ENCODE measurements around the gene IGIP.

The IGIP gene

GRCh38 chr5:140162275-140162674 is 36.5 kb downstream of the IGIP start:
- FAIRE-seq, result no peak
- DNase-seq (ENCODE audit: insufficient read length, low spot score), result no peak

GRCh38 chr5:140162781-140163180 is 37.0 kb downstream of the IGIP start:
- DNase-seq (ENCODE audit: insufficient read length, low spot score) (no peak), FAIRE-seq (no peak)

GRCh38 chr5:140165101-140165922 is 39.6 kb downstream of the IGIP start:
- DNase-seq (ENCODE audit: insufficient read length, low spot score) (no peak), FAIRE-seq (no peak)

- DNase-seq (ENCODE audit: insufficient read length, low spot score) (no peak), FAIRE-seq (no peak)
These were observed 40.2 kb downstream of the IGIP start for GRCh38 chr5:140165923-140166270.

GRCh38 chr5:140166911-140167310 is 41.2 kb downstream of the IGIP start:
- DNase-seq (ENCODE audit: insufficient read length, low spot score) (no peak), FAIRE-seq (no peak)

GRCh38 chr5:140168371-140168770 is 42.6 kb downstream of the IGIP start:
- DNase-seq (ENCODE audit: insufficient read length, low spot score), result no peak

GRCh38 chr5:140169410-140169809 is 43.7 kb downstream of the IGIP start:
- DNase-seq (ENCODE audit: insufficient read length, low spot score), result peak; percentile 21

More at GRCh38 chr5:140168371-140168770, 42.6 kb downstream of the IGIP start:
- no peak for FAIRE-seq

GRCh38 chr5:140172483-140172882 is 46.7 kb downstream of the IGIP start:
- DNase-seq (ENCODE audit: insufficient read length, low spot score) (no peak), FAIRE-seq (no peak)

More at GRCh38 chr5:140169410-140169809, 43.7 kb downstream of the IGIP start:
- FAIRE-seq, result no peak

GRCh38 chr5:140174014-140174413 is 48.3 kb downstream of the IGIP start:
- no peak for DNase-seq (ENCODE audit: insufficient read length, low spot score)
- FAIRE-seq, result no peak

- DNase-seq (ENCODE audit: insufficient read length, low spot score), result peak; percentile 91
- peak; percentile 81 for FAIRE-seq
These were observed 49.0 kb downstream of the IGIP start, which contains the start of gene CYSTM1 for GRCh38 chr5:140174465-140175366. CYSTM1 (plus strand) TSS chr5:140175188; CDS start chr5:140194466, 19,278 bp downstream.

- peak; percentile 59 for DNase-seq (ENCODE audit: insufficient read length, low spot score)
- no peak for FAIRE-seq
These were observed 49.8 kb downstream of the IGIP start for GRCh38 chr5:140175367-140176030.

- no peak for DNase-seq (ENCODE audit: insufficient read length, low spot score)
- no peak for FAIRE-seq
These were observed 50.3 kb downstream of the IGIP start for GRCh38 chr5:140176031-140176387.

- no peak for FAIRE-seq
These were observed 52.3 kb downstream of the IGIP start for GRCh38 chr5:140178086-140178410.

GRCh38 chr5:140178482-140179116 is 52.9 kb downstream of the IGIP start:
- DNase-seq (ENCODE audit: insufficient read length, low spot score) (no peak), FAIRE-seq (no peak)

More at GRCh38 chr5:140178086-140178410, 52.3 kb downstream of the IGIP start:
- no peak for DNase-seq (ENCODE audit: insufficient read length, low spot score)
